Iris pigment epithelial cell (primary cell): ENCODE results near the gene CORO2B.
"Not testable (repeated sequence)": the region's sequence is repeated elsewhere in the genome, so short reads cannot be mapped to it uniquely, and the experiment has no call there.

Source experiments
- DNase-seq: peaks from one replicate; pipeline ENCODE4 v3.0.0-alpha.2; 2011; ENCODE audit warnings: low read depth

The CORO2B gene

GRCh38 chr15:68730976-68731897 lies 152.4 kb downstream of the CORO2B start:
- no peak for DNase-seq

- no peak for DNase-seq
These were observed 153.7 kb downstream of the CORO2B start for GRCh38 chr15:68732451-68732850.

- no peak for DNase-seq
These were observed 154.9 kb downstream of the CORO2B start for GRCh38 chr15:68733666-68734065.

- DNase-seq = no peak
These were observed 155.6 kb downstream of the CORO2B start for GRCh38 chr15:68734352-68734751.

GRCh38 chr15:68734881-68735280 lies 156.1 kb downstream of the CORO2B start:
- DNase-seq = no peak

GRCh38 chr15:68735610-68736009 lies 156.8 kb downstream of the CORO2B start:
- DNase-seq = no peak

GRCh38 chr15:68739390-68740080 lies 160.7 kb downstream of the CORO2B start:
- no peak for DNase-seq

- DNase-seq = no peak
These were observed 164.5 kb downstream of the CORO2B start for GRCh38 chr15:68743256-68743655.

GRCh38 chr15:68749365-68749764 lies 170.6 kb downstream of the CORO2B start:
- DNase-seq = no peak

- no peak for DNase-seq
These were observed 171.0 kb downstream of the CORO2B start for GRCh38 chr15:68749793-68750192.

GRCh38 chr15:68751622-68752021 lies 172.8 kb downstream of the CORO2B start:
- no peak for DNase-seq

- no peak for DNase-seq
These were observed 176.9 kb downstream of the CORO2B start for GRCh38 chr15:68755731-68756130.

- not testable (repeated sequence) for DNase-seq
These were observed 181.3 kb downstream of the CORO2B start for GRCh38 chr15:68759982-68760579.

- DNase-seq = no peak
These were observed 184.3 kb downstream of the CORO2B start for GRCh38 chr15:68763063-68763462.

- DNase-seq = no peak
These were observed 185.3 kb downstream of the CORO2B start for GRCh38 chr15:68764090-68764489.

GRCh38 chr15:68765602-68766368 lies 187.0 kb downstream of the CORO2B start:
- no peak for DNase-seq

- DNase-seq = no peak
These were observed 189.0 kb downstream of the CORO2B start for GRCh38 chr15:68767833-68768232.

- DNase-seq = peak; percentile 36
These were observed 189.5 kb downstream of the CORO2B start for GRCh38 chr15:68768321-68768720.

GRCh38 chr15:68769702-68770101 lies 190.9 kb downstream of the CORO2B start:
- no peak for DNase-seq

- no peak for DNase-seq
These were observed 191.4 kb downstream of the CORO2B start for GRCh38 chr15:68770216-68770615.

GRCh38 chr15:68773036-68773435 lies 194.2 kb downstream of the CORO2B start:
- DNase-seq = no peak

- no peak for DNase-seq
These were observed 195.3 kb downstream of the CORO2B start for GRCh38 chr15:68774120-68774519.
